T follicular helper cell (primary cell): ENCODE results near the gene AIP.
"Not testable (repeated sequence)": the region's sequence is repeated elsewhere in the genome, so short reads cannot be mapped to it uniquely, and the experiment has no call there.

Experiments used
- DNase-seq: peaks from one replicate; pipeline ENCODE4 v3.0.0-alpha.2; 2020; ENCODE audit warnings: low read depth

Gene AIP

GRCh38 chr11:67448220-67448609, 34.6 kb upstream of the AIP start:
- no peak for DNase-seq

GRCh38 chr11:67449116-67449844, 33.5 kb upstream of the AIP start:
- no peak for DNase-seq

GRCh38 chr11:67450796-67451657, 31.8 kb upstream of the AIP start:
- DNase-seq: no peak

GRCh38 chr11:67451658-67451976, 31.2 kb upstream of the AIP start:
- no peak for DNase-seq

- no peak for DNase-seq
Observed at GRCh38 chr11:67452141-67452952, 30.5 kb upstream of the AIP start, which contains the start of gene GPR152. TSS of gene GPR152 (minus strand) at chr11:67452729. CDS start at chr11:67452724, 5 bp downstream.

GRCh38 chr11:67453816-67454732, 28.8 kb upstream of the AIP start:
- no peak for DNase-seq

- DNase-seq: no peak
Observed at GRCh38 chr11:67455054-67455453, 27.8 kb upstream of the AIP start, which contains the start of gene CABP4. TSS of gene CABP4 (plus strand) at chr11:67455354. CDS start at chr11:67455424, 70 bp downstream.

GRCh38 chr11:67456068-67456705, 26.6 kb upstream of the AIP start:
- no peak for DNase-seq

- DNase-seq: no peak
Observed at GRCh38 chr11:67457453-67457852, 25.4 kb upstream of the AIP start.

GRCh38 chr11:67458266-67458665, 24.6 kb upstream of the AIP start:
- no peak for DNase-seq

- no peak for DNase-seq
Observed at GRCh38 chr11:67463186-67463585, 19.6 kb upstream of the AIP start.

- no peak for DNase-seq
Observed at GRCh38 chr11:67463680-67464410, 19.0 kb upstream of the AIP start.

GRCh38 chr11:67464411-67465188, 18.2 kb upstream of the AIP start:
- peak; percentile 90 for DNase-seq

GRCh38 chr11:67465189-67465510, 17.7 kb upstream of the AIP start:
- no peak for DNase-seq

- not testable (repeated sequence) for DNase-seq
Observed at GRCh38 chr11:67465530-67465929, 17.3 kb upstream of the AIP start.

- DNase-seq: no peak
Observed at GRCh38 chr11:67466367-67466766, 16.5 kb upstream of the AIP start.

- no peak for DNase-seq
Observed at GRCh38 chr11:67466962-67467771, 15.7 kb upstream of the AIP start.

GRCh38 chr11:67468056-67468455, 14.8 kb upstream of the AIP start:
- DNase-seq: no peak

GRCh38 chr11:67468456-67468758, 14.4 kb upstream of the AIP start:
- DNase-seq: no peak
